Hepatocyte (in vitro differentiated cells): ENCODE measurements around the gene USP20. TPM values are rescaled to one million over a fixed set of nuclear protein-coding genes. Genes with fewer than 3 reads are reported as not detected.

ENCODE experiments used
- DNase-seq: peaks from one replicate; pipeline ENCODE4 v3.0.0-alpha.2; 2016; ENCODE audit warnings: low spot score
- H2AFZ ChIP-seq: fragments of 200-600 bp; sonication (generic); 2 replicates; pipeline ENCODE4 v1.6.0; 2016; ENCODE audit warnings: antibody characterized with exemption, mild to moderate bottlenecking
- H3K27ac ChIP-seq: fragments of 200-600 bp; sonication (generic); 2 replicates; pipeline ENCODE4 v1.5.1; 2016; ENCODE audit warnings: mild to moderate bottlenecking
- H3K27me3 ChIP-seq: fragments of 200-600 bp; sonication (generic); 2 replicates; pipeline ENCODE4 v1.6.1; 2016
- H3K36me3 ChIP-seq: fragments of 200-600 bp; sonication (generic); replicated peaks from 2 replicates; pipeline ENCODE4 v1.5.1; 2016; ENCODE audit warnings: low read depth; ENCODE audit not compliant: insufficient read depth
- H3K4me1 ChIP-seq: fragments of 200-600 bp; sonication (generic); 2 replicates; pipeline ENCODE4 v1.5.1; 2016; ENCODE audit warnings: mild to moderate bottlenecking, moderate library complexity; ENCODE audit not compliant: insufficient read depth
- H3K4me2 ChIP-seq: fragments of 200-600 bp; sonication (generic); 2 replicates; pipeline ENCODE4 v1.6.0; 2016
- H3K4me3 ChIP-seq: fragments of 200-600 bp; sonication (generic); 2 replicates; pipeline ENCODE4 v1.5.1; 2016; ENCODE audit warnings: mild to moderate bottlenecking
- H3K79me2 ChIP-seq: fragments of 200-600 bp; sonication (generic); 2 replicates; pipeline ENCODE4 v1.6.0; 2017; ENCODE audit warnings: mild to moderate bottlenecking
- H3K9me2 ChIP-seq: fragments of 200-600 bp; sonication (generic); replicated peaks from 2 replicates; pipeline ENCODE4 v1.6.0; 2017; ENCODE audit warnings: mild to moderate bottlenecking; ENCODE audit not compliant: insufficient read depth
- H3K9me3 ChIP-seq: fragments of 200-600 bp; sonication (generic); 2 replicates; pipeline ENCODE4 v1.5.1; 2016; ENCODE audit warnings: low read depth, mild to moderate bottlenecking
- H4K20me1 ChIP-seq: fragments of 200-600 bp; sonication (generic); 2 replicates; pipeline ENCODE4 v1.6.0; 2016; ENCODE audit warnings: mild to moderate bottlenecking; ENCODE audit not compliant: insufficient read depth, poor library complexity, severe bottlenecking
- EZH2 ChIP-seq: fragments of 200-600 bp; sonication (generic); IDR thresholded peaks from 2 replicates; pipeline ENCODE4 v1.6.1; 2016; ENCODE audit warnings: antibody characterized with exemption, mild to moderate bottlenecking, borderline replicate concordance
- EZH2phosphoT487 ChIP-seq: fragments of 200-600 bp; sonication (generic); IDR thresholded peaks from one replicate; pipeline ENCODE4 v1.6.1; 2018; ENCODE audit warnings: antibody characterized with exemption, mild to moderate bottlenecking, low read depth, moderate library complexity; ENCODE audit not compliant: unreplicated experiment, severe bottlenecking
- WGBS: methylation state at CpG from one replicate; pipeline ENCODE4 v1.1.6; 2016; ENCODE audit warnings: low lambda C conversion rate; ENCODE audit errors: missing lambda C conversion rate; 5-methylcytosine and 5-hydroxymethylcytosine counted together
- polyA plus RNA-seq: library from polyadenylated mRNA; unstranded; fragments of >200 nt; fragmentation: Nextera tagmentation; extraction: Ambion mirVana; gene quantifications from 2 replicates; pipeline ENCODE4 v1.2.1, GENCODE V29; 2016
- total RNA-seq: library from RNA; depleted of rRNA; stranded (reverse); fragments of >200 nt; gene quantifications from 2 replicates; pipeline ENCODE4 v1.2.3, GENCODE V29; 2014
- TF ChIP-seq, protein P1 (sequence below): fragments of 200-600 bp; sonication (generic); IDR thresholded peaks from 2 replicates; pipeline ENCODE4 v1.5.1; 2016; ENCODE audit warnings: antibody characterized with exemption, mild to moderate bottlenecking; ENCODE audit not compliant: poor library complexity

Gene USP20
- total and polyA plus RNA-seq, 2 experiments from 2014 or later = 10.6 to 29.0 TPM

GRCh38 chr9:129840034-129840433, 4.8 kb downstream of the USP20 start:
- Histone ChIP-seq H2AFZ (no peak overlapping the region), H4K20me1 (no peaks in the 10 kb centered on the region), H3K4me1 (no peaks in the 10 kb centered on the region), H3K4me2 (no peak overlapping the region), H3K36me3 (no peaks in the 10 kb centered on the region), H3K4me3 (no peak overlapping the region), H3K27ac (no peak overlapping the region), H3K9me2 (no peaks in the 10 kb centered on the region), H3K9me3 (no peaks in the 10 kb centered on the region), H3K27me3 (no peaks in the 10 kb centered on the region), H3K79me2 (peaks cover 29% of the 10 kb centered on the region)
- WGBS = 93% methylated on average over 8 of the region's 8 CpGs
- TF ChIP-seq EZH2 = no peak
- TF ChIP-seq EZH2phosphoT487 = no peak
- TF ChIP-seq, protein P1, sequence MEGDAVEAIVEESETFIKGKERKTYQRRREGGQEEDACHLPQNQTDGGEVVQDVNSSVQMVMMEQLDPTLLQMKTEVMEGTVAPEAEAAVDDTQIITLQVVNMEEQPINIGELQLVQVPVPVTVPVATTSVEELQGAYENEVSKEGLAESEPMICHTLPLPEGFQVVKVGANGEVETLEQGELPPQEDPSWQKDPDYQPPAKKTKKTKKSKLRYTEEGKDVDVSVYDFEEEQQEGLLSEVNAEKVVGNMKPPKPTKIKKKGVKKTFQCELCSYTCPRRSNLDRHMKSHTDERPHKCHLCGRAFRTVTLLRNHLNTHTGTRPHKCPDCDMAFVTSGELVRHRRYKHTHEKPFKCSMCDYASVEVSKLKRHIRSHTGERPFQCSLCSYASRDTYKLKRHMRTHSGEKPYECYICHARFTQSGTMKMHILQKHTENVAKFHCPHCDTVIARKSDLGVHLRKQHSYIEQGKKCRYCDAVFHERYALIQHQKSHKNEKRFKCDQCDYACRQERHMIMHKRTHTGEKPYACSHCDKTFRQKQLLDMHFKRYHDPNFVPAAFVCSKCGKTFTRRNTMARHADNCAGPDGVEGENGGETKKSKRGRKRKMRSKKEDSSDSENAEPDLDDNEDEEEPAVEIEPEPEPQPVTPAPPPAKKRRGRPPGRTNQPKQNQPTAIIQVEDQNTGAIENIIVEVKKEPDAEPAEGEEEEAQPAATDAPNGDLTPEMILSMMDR = no peak
- no peak for DNase-seq

DNA sequence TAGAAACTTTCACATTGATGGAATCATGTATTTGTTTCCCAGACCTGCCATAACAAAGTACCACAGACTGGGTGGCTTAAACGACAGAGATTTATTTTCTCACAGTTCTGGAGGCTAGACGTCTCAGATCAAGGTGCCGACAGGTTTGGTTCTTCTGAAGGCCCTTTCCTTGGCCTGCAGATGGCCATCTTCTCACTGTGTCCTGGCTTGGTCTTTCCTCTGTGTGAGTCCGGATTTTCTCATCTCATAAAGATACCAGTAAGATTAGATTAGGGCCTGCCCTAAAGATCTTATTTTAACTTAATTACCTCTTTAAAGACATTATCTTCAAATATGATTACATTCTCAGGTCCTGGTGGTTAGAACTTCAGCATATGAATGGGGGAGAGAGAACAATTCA, 5.8 kb downstream of the USP20 start:
- Histone ChIP-seq H3K9me2 (no peaks in the 10 kb centered on the region), H3K27me3 (no peaks in the 10 kb centered on the region), H2AFZ (no peak overlapping the region), H3K4me2 (no peak overlapping the region), H3K4me1 (no peaks in the 10 kb centered on the region), H3K9me3 (no peaks in the 10 kb centered on the region), H3K36me3 (no peaks in the 10 kb centered on the region), H3K79me2 (peaks cover 24% of the 10 kb centered on the region), H4K20me1 (no peaks in the 10 kb centered on the region), H3K4me3 (no peak overlapping the region), H3K27ac (no peak overlapping the region)
- 55% methylated on average over 4 of the region's 4 CpGs for WGBS
- no peak for DNase-seq
- TF ChIP-seq EZH2phosphoT487 (no peak), EZH2 (no peak)
- TF ChIP-seq, protein P1 = no peak

DNA sequence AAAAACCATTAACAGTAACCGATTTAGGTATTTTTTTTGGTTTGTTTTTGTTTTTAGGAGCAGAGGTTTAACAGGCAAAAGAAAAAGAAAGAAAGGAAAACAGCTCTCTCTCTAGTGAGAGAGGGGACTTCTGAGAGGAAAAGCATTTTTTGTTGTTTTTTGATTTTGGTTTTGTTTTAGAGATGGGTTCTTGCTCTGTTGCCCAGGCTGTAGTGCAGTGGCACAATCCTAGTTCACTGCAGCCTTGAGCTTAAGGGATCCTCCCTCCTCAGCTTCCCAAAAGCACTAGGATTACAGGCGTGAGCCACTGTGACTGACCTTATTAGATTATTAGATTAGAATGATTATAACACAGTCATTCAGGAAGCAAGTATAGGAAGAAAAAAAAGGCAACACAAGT, 10.1 kb downstream of the USP20 start:
- H3K79me2 ChIP-seq = no peaks in the 10 kb centered on the region
- WGBS = 68% methylated on average over 2 of the region's 2 CpGs

More for the DNA sequence above, 10.1 kb downstream of the USP20 start:
- Histone ChIP-seq H3K27ac (no peak overlapping the region), H3K4me1 (no peaks in the 10 kb centered on the region), H2AFZ (no peak overlapping the region), H3K9me3 (no peaks in the 10 kb centered on the region), H3K9me2 (no peaks in the 10 kb centered on the region), H4K20me1 (no peaks in the 10 kb centered on the region), H3K27me3 (no peaks in the 10 kb centered on the region), H3K4me3 (no peak overlapping the region), H3K4me2 (no peak overlapping the region), H3K36me3 (no peaks in the 10 kb centered on the region)
- TF ChIP-seq, protein P1 = no peak
- TF ChIP-seq EZH2 (no peak), EZH2phosphoT487 (no peak)
- DNase-seq = no peak
